K562 (cell line): ENCODE data around the gene CYB5R3. TPM values are rescaled to one million over a fixed set of nuclear protein-coding genes. Genes with fewer than 3 reads are reported as not detected.

Experiments used
- ATF4 ChIP-seq: fragments of 450-650 bp; formaldehyde crosslinking; IDR thresholded peaks from 2 replicates; pipeline ENCODE4 v1.4.0; 2022; ENCODE audit warnings: mild to moderate bottlenecking, moderate library complexity
- FOXK2 ChIP-seq, 2 experiments: fragments of 450-650 bp; IDR thresholded peaks in 1 of 2; conservative IDR thresholded peaks in 1 of 2; 2 replicates each; pipeline ENCODE4 v1.6.1; 2016; ENCODE audit warnings: low read depth in 2 of 2, mild to moderate bottlenecking in 1 of 2
- HDAC3 ChIP-seq: fragments of 450-650 bp; IDR thresholded peaks from 2 replicates; pipeline ENCODE4 v1.6.1; 2018; ENCODE audit warnings: borderline replicate concordance, mild to moderate bottlenecking, moderate library complexity; ENCODE audit not compliant: partially characterized antibody
- MYC ChIP-seq, 2 experiments: fragments of 250-450 bp in 1 of 2; sonication (Bioruptor Pico) in 1 of 2; IDR thresholded peaks; 2 replicates each; pipeline versions ENCODE4 v1.5.1 to v1.6.1; 2012 to 2021; ENCODE audit warnings: low read depth in 2 of 2, borderline replicate concordance in 1 of 2, improper control_type of control experiment in 1 of 2, low read length in 1 of 2, mild to moderate bottlenecking in 1 of 2, moderate library complexity in 1 of 2
- NEUROD1 ChIP-seq: fragments of 150-350 bp; IDR thresholded peaks from 2 replicates; pipeline ENCODE4 v1.6.1; 2014; ENCODE audit warnings: borderline replicate concordance, low read length, low read depth; ENCODE audit not compliant: partially characterized antibody
- NR0B1 ChIP-seq: fragments of 450-650 bp; IDR thresholded peaks from one replicate; pipeline ENCODE4 v1.6.1; 2018; ENCODE audit warnings: mild to moderate bottlenecking, moderate library complexity; ENCODE audit not compliant: partially characterized antibody
- POLR2B ChIP-seq: fragments of 450-650 bp; IDR thresholded peaks from 2 replicates; pipeline ENCODE4 v1.6.1; 2018; ENCODE audit warnings: low read depth; ENCODE audit not compliant: partially characterized antibody
- SIX5 ChIP-seq, 2 experiments: IDR thresholded peaks; 2 replicates each; pipeline ENCODE4 v1.6.1; 2011; ENCODE audit warnings: low read length in 2 of 2, borderline replicate concordance in 1 of 2, low read depth in 1 of 2, mild to moderate bottlenecking in 1 of 2, moderate library complexity in 1 of 2; ENCODE audit not compliant: insufficient read depth in 1 of 2
- ZNF695 ChIP-seq: fragments of 450-650 bp; formaldehyde crosslinking; IDR thresholded peaks from 2 replicates; pipeline ENCODE4 v1.4.0; 2020; ENCODE audit warnings: mild to moderate bottlenecking, moderate library complexity
- ZNF780A ChIP-seq: fragments of 250-450 bp; sonication (Bioruptor Pico); IDR thresholded peaks from 2 replicates; pipeline ENCODE4 v1.5.0; 2021; ENCODE audit warnings: mild to moderate bottlenecking
- polyA plus RNA-seq, 8 experiments: library from polyadenylated mRNA; depleted of rRNA in 4 of 8; stranded (reverse) in 5 of 8; unstranded in 3 of 8; fragments of >200 nt; fragmentation: Nextera tagmentation in 2 of 8; fragmentation: Illumina TruSeq in 1 of 8; extraction: Ambion mirVana in 2 of 8; extraction: Trizol in 1 of 8; gene quantifications; 2 replicates each; pipeline versions ENCODE4 v1.2.1 to v1.2.3, GENCODE V29; 2011 to 2014; ENCODE audit warnings: inconsistent platforms in 1 of 8, missing spikeins in 1 of 8
- total RNA-seq, 7 experiments: library from RNA; depleted of rRNA in 6 of 7; stranded (reverse); fragments of >200 nt in 6 of 7; fragmentation: Illumina TruSeq in 2 of 7; extraction: Trizol in 2 of 7; gene quantifications; 2 replicates each; pipeline versions ENCODE4 v1.2.1 to v1.2.3, GENCODE V29; 2011 to 2021; ENCODE audit warnings: low replicate concordance in 1 of 7
- TF ChIP-seq, protein P1 (sequence below): sonication (generic); formaldehyde crosslinking; IDR thresholded peaks from 2 replicates; pipeline ENCODE4 v1.4.0; 2020; ENCODE audit warnings: mild to moderate bottlenecking, missing genetic modification reagents

Gene CYB5R3
- total and polyA plus RNA-seq, 9 of the 15 experiments (the other 6 are each of a cell fraction or from before 2014, with no cell fraction given), result 1.4 to 66.8 (median 23.4) TPM

GRCh38 chr22:42615092-42615859 is 33.9 kb downstream of the CYB5R3 start (continued):
- TF ChIP-seq FOXK2 (conservative IDR thresholded peaks at IDR 0.05 in 1 of 2, IDR thresholded peaks at IDR 0.05 in 1 of 2; ENCODE audit: low read depth in 2 of 2) (peak; percentile 59 to 74; a peak in 3 of 4 replicates), MYC (IDR thresholded peaks at IDR 0.05; ENCODE audit: low read depth, low read length) (no peak; the same call in 1 of the 2 replicates), MYC (CRISPR knock-in tag; IDR thresholded peaks at IDR 0.05; ENCODE audit: borderline replicate concordance, low read depth) (peak; percentile 56; the same call in 1 of the 2 replicates), SIX5 (IDR thresholded peaks at IDR 0.05; ENCODE audit: borderline replicate concordance in 1 of 2, insufficient read depth in 1 of 2, low read depth in 1 of 2, low read length in 2 of 2) (peak in 1 of 2 experiments; percentile 44; a peak in 2 of 4 replicates), NR0B1 (no peak), ZNF695 (CRISPR knock-in tag) (peak; percentile 88; the same call in 1 of the 2 replicates), HDAC3 (peak; percentile 77), ZNF780A (peak; percentile 94), ATF4 (CRISPR knock-in tag) (peak; percentile 82), POLR2B (peak; percentile 100), NEUROD1 (peak; percentile 56)
- TF ChIP-seq, protein P1, sequence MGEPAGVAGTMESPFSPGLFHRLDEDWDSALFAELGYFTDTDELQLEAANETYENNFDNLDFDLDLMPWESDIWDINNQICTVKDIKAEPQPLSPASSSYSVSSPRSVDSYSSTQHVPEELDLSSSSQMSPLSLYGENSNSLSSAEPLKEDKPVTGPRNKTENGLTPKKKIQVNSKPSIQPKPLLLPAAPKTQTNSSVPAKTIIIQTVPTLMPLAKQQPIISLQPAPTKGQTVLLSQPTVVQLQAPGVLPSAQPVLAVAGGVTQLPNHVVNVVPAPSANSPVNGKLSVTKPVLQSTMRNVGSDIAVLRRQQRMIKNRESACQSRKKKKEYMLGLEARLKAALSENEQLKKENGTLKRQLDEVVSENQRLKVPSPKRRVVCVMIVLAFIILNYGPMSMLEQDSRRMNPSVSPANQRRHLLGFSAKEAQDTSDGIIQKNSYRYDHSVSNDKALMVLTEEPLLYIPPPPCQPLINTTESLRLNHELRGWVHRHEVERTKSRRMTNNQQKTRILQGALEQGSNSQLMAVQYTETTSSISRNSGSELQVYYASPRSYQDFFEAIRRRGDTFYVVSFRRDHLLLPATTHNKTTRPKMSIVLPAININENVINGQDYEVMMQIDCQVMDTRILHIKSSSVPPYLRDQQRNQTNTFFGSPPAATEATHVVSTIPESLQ, result peak; percentile 64; the same call in 1 of the 2 replicates
